Body of pancreas (tissue), 4 donors: ENCODE results near the gene THEMIS. TPM values are rescaled to one million over a fixed set of nuclear protein-coding genes. Genes with fewer than 3 reads are reported as not detected.

ENCODE experiments used
- ATAC-seq: fragments of 150-250 bp; one replicate; pipeline ENCODE4 v1.9.1; 2016
- DNase-seq, 4 donors: peaks; one replicate each; pipeline ENCODE4 v3.0.0-alpha.2; 2019
- H3K27ac ChIP-seq, 4 donors: fragments of 200-600 bp; sonication (generic); 1 replicate in 3 of 4; 2 replicates in 1 of 4; pipeline versions ENCODE4 v1.5.1 to v1.6.1; 2016 to 2019; ENCODE audit warnings: mild to moderate bottlenecking in 1 of 4, mixed read lengths in 1 of 4, moderate library complexity in 1 of 4
- H3K27me3 ChIP-seq, 2 donors: fragments of 200-600 bp; sonication (generic); one replicate each; pipeline ENCODE4 v1.6.0; 2016; ENCODE audit warnings: mild to moderate bottlenecking in 1 of 2
- H3K36me3 ChIP-seq, 2 donors: fragments of 200-600 bp; sonication (generic); replicated peaks in 1 of 2; 2 replicates each; pipeline ENCODE4 v1.5.1; 2016; ENCODE audit warnings: low read depth in 2 of 2; ENCODE audit not compliant: insufficient read depth in 1 of 2
- H3K4me1 ChIP-seq: fragments of 200-600 bp; sonication (generic); one replicate; pipeline ENCODE4 v1.6.0; 2016
- H3K4me3 ChIP-seq, 2 donors: fragments of 200-600 bp; sonication (generic); 1 replicate in 1 of 2; 2 replicates in 1 of 2; pipeline ENCODE4 v1.5.1; 2016 to 2019
- H3K9me3 ChIP-seq, 3 donors: fragments of 200-600 bp; sonication (generic); 1 replicate in 2 of 3; 2 replicates in 1 of 3; pipeline ENCODE4 v1.5.1; 2016
- CTCF ChIP-seq, 7 experiments: fragments of 450-650 bp in 4 of 7; fragments of 200-600 bp in 3 of 7; sonication (generic) in 3 of 7; IDR thresholded peaks; one replicate each; pipeline ENCODE4 v1.5.1; 2016 to 2019; ENCODE audit warnings: antibody characterized with exemption in 7 of 7
- POLR2A ChIP-seq, 3 donors: fragments of 450-650 bp; IDR thresholded peaks; one replicate each; pipeline ENCODE4 v1.6.1; 2016; ENCODE audit warnings: antibody characterized with exemption in 3 of 3, mild to moderate bottlenecking in 2 of 3
- WGBS, 2 donors: methylation state at CpG; one replicate each; pipeline ENCODE4 v1.1.5; 2017; 5-methylcytosine and 5-hydroxymethylcytosine counted together
- intact Hi-C: fragments of 100-400 bp; cut with DNase I; formaldehyde crosslinking; loops from one replicate; pipeline ENCODE4 v1.15.1; 2023
- total RNA-seq, 2 donors: library from RNA; depleted of rRNA; stranded (reverse); fragments of >200 nt; gene quantifications; one replicate each; pipeline ENCODE4 v1.1.0, GENCODE V29; 2016

Gene THEMIS
- total RNA-seq, 2 donors from 2014 or later: 0.52 to 0.66 TPM

DNA sequence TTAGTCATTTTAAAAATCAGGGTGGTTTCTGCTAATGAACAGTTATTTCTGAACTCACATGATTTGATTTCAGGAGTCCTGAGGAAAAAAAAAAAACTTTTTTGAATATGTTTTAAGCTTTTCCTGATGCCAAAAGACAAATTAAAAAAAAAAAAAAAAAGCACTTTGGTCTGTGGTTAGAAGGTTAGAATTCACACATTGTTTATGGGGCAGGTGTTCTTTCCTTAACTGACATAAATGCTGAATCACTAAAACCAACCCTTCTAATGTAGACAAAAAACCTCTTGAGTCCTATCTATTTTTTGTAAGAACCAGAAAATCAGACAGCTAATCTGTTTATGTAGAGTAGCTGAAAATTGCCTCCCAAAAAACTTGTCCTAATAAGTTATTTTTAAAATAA, 20.4 kb downstream of the THEMIS start:
- intact Hi-C loops: no loop called here
- no peak for TF ChIP-seq CTCF (IDR thresholded peaks at IDR 0.05)
- TF ChIP-seq POLR2A (IDR thresholded peaks at IDR 0.05): no peak
- no peak overlapping the region for H3K4me3 ChIP-seq
- H3K27ac ChIP-seq: no peak overlapping the region
- no peaks in the 10 kb centered on the region for H3K36me3 ChIP-seq
- no peaks in the 10 kb centered on the region for H3K9me3 ChIP-seq
- ATAC-seq (no peak), DNase-seq (no peak)
- no peaks in the 10 kb centered on the region for H3K4me1 ChIP-seq
- no peaks in the 10 kb centered on the region for H3K27me3 ChIP-seq

- Histone ChIP-seq H3K27me3 (no peaks in the 10 kb centered on the region), H3K36me3 (no peaks in the 10 kb centered on the region), H3K9me3 (no peaks in the 10 kb centered on the region), H3K27ac (no peak overlapping the region), H3K4me3 (no peak overlapping the region), H3K4me1 (no peaks in the 10 kb centered on the region)
- DNase-seq: no peak
- no peak for TF ChIP-seq CTCF (IDR thresholded peaks at IDR 0.05)
- no peak for TF ChIP-seq POLR2A (IDR thresholded peaks at IDR 0.05)
- WGBS, 2 donors: 28 to 33% methylated on average over 12 of the region's 12 CpGs
- intact Hi-C loops: no loop called here
- no peak for ATAC-seq
Measured at GRCh38 chr6:127879685-127880084, 21.2 kb downstream of the THEMIS start.

DNA sequence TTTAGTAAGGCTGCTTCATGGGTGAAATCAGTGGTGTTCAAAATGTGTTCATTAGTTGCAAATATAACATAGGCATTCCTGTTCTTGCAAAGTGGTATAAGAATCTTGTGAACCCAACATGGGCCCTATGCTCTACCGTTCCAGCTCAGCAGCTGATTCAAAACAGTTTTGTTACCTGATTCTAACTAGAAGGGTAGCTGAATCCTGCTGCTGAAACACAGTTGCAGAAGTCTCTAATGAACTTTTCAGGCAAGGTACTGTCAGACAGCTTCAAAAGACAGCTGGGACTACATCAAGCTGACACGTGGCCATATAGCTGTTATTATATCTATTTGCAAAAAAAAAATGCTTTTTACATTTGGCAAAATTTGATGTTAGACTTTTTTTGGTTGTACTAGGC, 22.7 kb downstream of the THEMIS start:
- TF ChIP-seq CTCF (IDR thresholded peaks at IDR 0.05): no peak
- no peak for TF ChIP-seq POLR2A (IDR thresholded peaks at IDR 0.05)
- ATAC-seq (no peak), DNase-seq (no peak)
- Histone ChIP-seq H3K9me3 (no peaks in the 10 kb centered on the region), H3K4me1 (no peaks in the 10 kb centered on the region), H3K27ac (no peak overlapping the region), H3K36me3 (no peaks in the 10 kb centered on the region), H3K27me3 (no peaks in the 10 kb centered on the region), H3K4me3 (no peak overlapping the region)
- intact Hi-C loops: no loop called here
- 60 to 71% methylated on average over 2 of the region's 2 CpGs for WGBS, 2 donors

DNA sequence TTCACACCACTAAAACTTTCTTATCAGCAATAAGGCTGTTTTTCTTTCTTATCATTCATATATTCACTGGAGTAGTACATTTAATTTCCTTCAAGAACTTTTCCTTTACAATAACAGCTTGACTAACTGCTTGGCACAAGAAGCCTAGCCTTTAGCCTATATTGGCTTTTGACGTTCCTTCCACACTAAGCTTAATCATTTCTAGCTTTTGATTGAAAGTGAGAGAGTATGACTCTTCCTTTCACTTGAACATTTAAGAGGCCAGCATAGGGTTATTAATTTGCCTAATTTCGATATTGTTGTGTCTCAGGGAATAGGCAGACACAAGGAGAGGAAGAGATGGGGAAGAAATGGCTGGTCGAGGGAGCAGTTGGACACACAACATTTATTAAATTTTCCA, 23.6 kb downstream of the THEMIS start:
- DNase-seq (no peak), ATAC-seq (no peak)
- 61 to 66% methylated on average over 3 of the region's 3 CpGs for WGBS, 2 donors
- Histone ChIP-seq H3K27me3 (no peaks in the 10 kb centered on the region), H3K4me3 (no peak overlapping the region), H3K27ac (no peak overlapping the region), H3K9me3 (no peaks in the 10 kb centered on the region), H3K4me1 (no peaks in the 10 kb centered on the region), H3K36me3 (no peaks in the 10 kb centered on the region)
- TF ChIP-seq POLR2A (IDR thresholded peaks at IDR 0.05) (no peak), CTCF (IDR thresholded peaks at IDR 0.05) (no peak)
- intact Hi-C loops: no loop called here

DNA sequence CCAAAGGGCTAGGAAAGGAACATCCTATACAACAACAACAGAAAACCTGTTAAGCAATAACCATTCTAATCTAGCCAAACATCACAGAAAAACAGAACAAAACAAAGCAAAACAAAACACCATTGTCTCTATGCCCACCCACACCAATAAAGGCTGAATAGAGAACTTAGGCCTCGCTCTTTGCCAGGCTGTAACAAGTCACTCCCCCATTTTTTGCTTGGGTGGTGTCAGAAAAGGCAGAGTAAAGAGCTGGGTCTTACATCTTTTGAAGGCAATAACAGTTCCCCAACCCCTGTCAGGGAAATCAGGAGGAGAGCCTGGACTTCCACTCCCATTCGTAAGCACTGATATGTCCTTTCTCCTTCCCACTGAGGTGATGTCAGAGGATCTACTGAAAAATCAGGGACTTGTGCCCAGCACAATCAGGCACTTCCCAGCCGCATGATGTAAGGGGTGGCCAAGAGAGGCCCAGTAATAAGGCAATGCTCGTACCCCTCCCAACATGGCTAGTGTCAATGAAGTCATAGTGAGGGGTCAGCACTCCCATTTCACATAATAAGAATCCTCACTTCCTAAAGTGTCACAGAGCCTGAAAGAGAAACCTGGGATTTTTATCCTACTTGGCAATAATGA, 31.0 kb downstream of the THEMIS start:
- no peaks in the 10 kb centered on the region for H3K9me3 ChIP-seq
- no peak for TF ChIP-seq CTCF (IDR thresholded peaks at IDR 0.05)
- TF ChIP-seq POLR2A (IDR thresholded peaks at IDR 0.05): no peak

More for the DNA sequence above, 31.0 kb downstream of the THEMIS start:
- ATAC-seq (no peak), DNase-seq (no peak)
- 74 to 81% methylated on average over 4 of the region's 4 CpGs for WGBS, 2 donors
- no peak overlapping the region for H3K27ac ChIP-seq
- H3K4me1 ChIP-seq: no peaks in the 10 kb centered on the region
- no peak overlapping the region for H3K4me3 ChIP-seq
- no peaks in the 10 kb centered on the region for H3K36me3 ChIP-seq
- H3K27me3 ChIP-seq: no peaks in the 10 kb centered on the region
- intact Hi-C loops: no loop called here
